Measurements from ENCODE around the gene INTS7. TPM values are rescaled to one million over a fixed set of nuclear protein-coding genes. Genes with fewer than 3 reads are reported as not detected.

INTS7 gene
- total and polyA plus RNA-seq, 8 donors, result 18.9 to 28.7 (median 22.1) TPM

DNA sequence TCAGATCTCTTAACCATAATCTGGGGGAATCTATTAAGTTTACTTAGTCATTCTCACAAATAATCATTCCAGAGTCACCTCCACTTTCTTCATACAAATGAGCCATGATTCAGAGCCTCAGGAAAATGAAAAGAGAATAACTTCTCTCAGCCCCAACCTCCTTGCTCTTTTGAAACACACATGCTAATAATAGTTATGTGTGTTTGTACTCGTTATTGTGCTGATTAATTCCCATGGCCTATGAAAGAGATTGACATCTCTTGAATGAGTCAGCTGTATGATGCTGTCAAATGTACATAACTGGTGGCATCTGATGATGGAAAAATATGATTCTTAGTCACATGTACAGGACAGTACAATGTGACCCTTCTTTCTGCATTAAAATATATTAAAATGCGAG, 41.7 kb upstream of the INTS7 start:
- DNase-seq (no peak), ATAC-seq (no peak)
- intact Hi-C loops (cut with DNase I), result no loop called here

DNA sequence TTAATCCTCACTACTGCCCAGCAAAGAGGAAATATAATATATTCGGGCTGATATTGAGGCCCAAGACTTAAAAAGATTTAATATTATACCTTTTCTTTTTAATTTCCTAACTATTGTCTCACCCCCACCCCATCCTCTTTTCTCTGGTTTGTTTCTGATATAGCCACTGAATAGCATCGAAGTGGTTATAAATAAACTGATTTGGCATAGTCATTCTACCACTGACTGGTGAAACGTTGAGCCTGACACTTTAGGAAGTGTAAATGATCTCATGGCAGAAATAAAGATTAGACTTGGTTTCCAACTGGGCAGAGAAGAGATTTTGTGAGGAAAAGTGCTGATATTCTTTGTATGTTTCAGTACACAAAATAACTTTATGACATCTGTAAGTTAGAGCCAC, 39.5 kb upstream of the INTS7 start:
- ATAC-seq, result no peak
- intact Hi-C loops (cut with DNase I), result loop anchor here in 1 of 2 donors (5.0 kb wide), 2 partner anchors 217 to 292 kb away; no protein-coding TSS in a partner anchor

More for the DNA sequence above, 41.7 kb upstream of the INTS7 start:
- Histone ChIP-seq H3K4me1 (no peaks in the 10 kb centered on the region), H3K9me3 (no peaks in the 10 kb centered on the region), H3K36me3 (no peaks in the 10 kb centered on the region), H3K27me3 (no peaks in the 10 kb centered on the region), H3K27ac (no peak overlapping the region), H3K4me3 (no peak overlapping the region)
- TF ChIP-seq, protein P1, sequence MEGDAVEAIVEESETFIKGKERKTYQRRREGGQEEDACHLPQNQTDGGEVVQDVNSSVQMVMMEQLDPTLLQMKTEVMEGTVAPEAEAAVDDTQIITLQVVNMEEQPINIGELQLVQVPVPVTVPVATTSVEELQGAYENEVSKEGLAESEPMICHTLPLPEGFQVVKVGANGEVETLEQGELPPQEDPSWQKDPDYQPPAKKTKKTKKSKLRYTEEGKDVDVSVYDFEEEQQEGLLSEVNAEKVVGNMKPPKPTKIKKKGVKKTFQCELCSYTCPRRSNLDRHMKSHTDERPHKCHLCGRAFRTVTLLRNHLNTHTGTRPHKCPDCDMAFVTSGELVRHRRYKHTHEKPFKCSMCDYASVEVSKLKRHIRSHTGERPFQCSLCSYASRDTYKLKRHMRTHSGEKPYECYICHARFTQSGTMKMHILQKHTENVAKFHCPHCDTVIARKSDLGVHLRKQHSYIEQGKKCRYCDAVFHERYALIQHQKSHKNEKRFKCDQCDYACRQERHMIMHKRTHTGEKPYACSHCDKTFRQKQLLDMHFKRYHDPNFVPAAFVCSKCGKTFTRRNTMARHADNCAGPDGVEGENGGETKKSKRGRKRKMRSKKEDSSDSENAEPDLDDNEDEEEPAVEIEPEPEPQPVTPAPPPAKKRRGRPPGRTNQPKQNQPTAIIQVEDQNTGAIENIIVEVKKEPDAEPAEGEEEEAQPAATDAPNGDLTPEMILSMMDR (IDR thresholded peaks at IDR 0.05), result no peak

DNA sequence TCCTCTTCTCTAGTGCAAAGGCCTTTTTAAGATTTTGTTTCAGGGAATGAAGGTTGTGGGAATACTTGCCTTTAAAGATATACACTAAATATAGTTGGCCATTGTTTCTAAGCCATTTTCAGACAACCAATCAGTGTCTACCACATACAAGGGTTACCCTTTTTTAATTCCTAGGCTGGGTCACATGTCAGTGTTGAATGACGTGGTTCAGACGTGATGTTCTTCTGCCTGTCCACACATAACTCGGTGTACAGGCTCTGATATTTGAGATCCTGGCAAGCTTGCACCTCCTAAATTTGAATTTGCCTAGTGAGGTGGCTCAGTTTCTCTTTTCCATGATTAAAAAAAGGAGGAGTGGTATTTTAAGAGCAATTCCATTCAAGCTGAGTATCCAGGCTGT, 39.0 kb upstream of the INTS7 start:
- Histone ChIP-seq H3K27me3 (no peaks in the 10 kb centered on the region), H3K4me3 (no peak overlapping the region), H3K27ac (no peak overlapping the region), H3K4me1 (peaks cover 0 to 6% of the 10 kb centered on the region in 2 donors), H3K36me3 (no peaks in the 10 kb centered on the region), H3K9me3 (no peaks in the 10 kb centered on the region)
- TF ChIP-seq, protein P1 (IDR thresholded peaks at IDR 0.05), result no peak
- intact Hi-C loops (cut with DNase I), result loop anchor here in 1 of 2 donors (5.0 kb wide), 2 partner anchors 218 to 293 kb away; no protein-coding TSS in a partner anchor
- ATAC-seq (no peak), DNase-seq (no peak)

More for the DNA sequence above, 39.5 kb upstream of the INTS7 start:
- peaks cover 0 to 6% of the 10 kb centered on the region in 2 donors for H3K4me1 ChIP-seq
- H3K36me3 ChIP-seq, result no peaks in the 10 kb centered on the region
- DNase-seq, result no peak
- H3K27me3 ChIP-seq, result no peaks in the 10 kb centered on the region
- no peak overlapping the region for H3K27ac ChIP-seq
- H3K4me3 ChIP-seq, result no peak overlapping the region
- TF ChIP-seq, protein P1 (IDR thresholded peaks at IDR 0.05), result no peak
- no peaks in the 10 kb centered on the region for H3K9me3 ChIP-seq

DNA sequence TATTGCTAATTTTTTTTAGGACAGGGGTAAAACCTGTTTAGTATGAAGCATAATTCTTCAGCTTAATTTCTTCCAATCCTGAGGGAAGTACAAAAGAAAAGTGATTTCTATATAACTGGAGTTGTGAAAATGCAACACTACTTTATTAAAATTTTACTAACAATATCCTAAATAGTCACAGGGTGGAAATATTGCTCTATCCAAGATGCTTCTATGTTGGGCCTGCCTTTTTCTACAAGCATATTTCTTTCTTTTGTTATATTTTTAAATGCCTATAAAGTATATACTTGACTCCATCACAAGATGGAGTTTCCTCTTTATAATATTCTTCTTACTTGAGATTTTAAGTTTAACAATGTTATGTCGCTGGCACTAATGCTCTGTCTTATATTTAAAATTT, 38.1 kb upstream of the INTS7 start:
- H3K4me1 ChIP-seq, result peaks cover 0 to 6% of the 10 kb centered on the region in 2 donors
- TF ChIP-seq, protein P1 (IDR thresholded peaks at IDR 0.05), result no peak
- ATAC-seq, result no peak
- intact Hi-C loops (cut with DNase I), result loop anchor here in 1 of 2 donors (5.0 kb wide), 2 partner anchors 219 to 294 kb away; no protein-coding TSS in a partner anchor
- no peaks in the 10 kb centered on the region for H3K36me3 ChIP-seq
- no peak overlapping the region for H3K27ac ChIP-seq
- no peak for DNase-seq
- no peaks in the 10 kb centered on the region for H3K9me3 ChIP-seq
- no peak overlapping the region for H3K4me3 ChIP-seq
- no peaks in the 10 kb centered on the region for H3K27me3 ChIP-seq

DNA sequence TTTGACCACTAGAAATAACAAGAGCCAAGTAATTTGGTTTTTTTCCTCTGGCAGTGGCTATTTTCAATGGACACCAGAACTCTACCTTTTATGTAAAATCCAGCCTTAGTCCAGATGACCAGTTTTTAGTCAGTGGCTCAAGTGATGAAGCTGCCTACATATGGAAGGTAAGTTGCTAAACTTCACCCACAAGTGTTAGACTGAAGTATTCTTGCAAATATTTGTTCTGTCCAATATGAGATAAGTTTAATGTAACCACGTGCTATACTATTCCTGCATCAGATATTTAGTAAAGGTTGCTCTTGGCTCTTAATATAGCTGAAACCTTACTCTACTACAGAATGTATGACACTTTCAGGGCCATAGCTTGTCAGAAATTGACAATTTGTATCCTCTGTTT, 36.7 kb upstream of the INTS7 start:
- peak in 1 of 4 donors; percentile 24 for DNase-seq
- H3K9me3 ChIP-seq, result no peaks in the 10 kb centered on the region
- H3K36me3 ChIP-seq, result peaks cover 0 to 3% of the 10 kb centered on the region in 2 donors
- peaks cover 0 to 6% of the 10 kb centered on the region in 2 donors for H3K4me1 ChIP-seq
- no peak overlapping the region for H3K27ac ChIP-seq
- TF ChIP-seq, protein P1 (IDR thresholded peaks at IDR 0.05), result no peak
- intact Hi-C loops (cut with DNase I), result loop anchor here in 1 of 2 donors (5.0 kb wide), 2 partner anchors 220 to 295 kb away; no protein-coding TSS in a partner anchor
- H3K4me3 ChIP-seq, result no peak overlapping the region
- no peaks in the 10 kb centered on the region for H3K27me3 ChIP-seq
- peak; percentile 82 for ATAC-seq
